GM19324 (cell line): ENCODE measurements around the gene PALMD.

ENCODE experiments used
- ATAC-seq: cut with Tn5 transposase; IDR thresholded peaks from one replicate; pipeline ENCODE4 v1.9.1; 2021; ENCODE audit warnings: mild to moderate bottlenecking, moderate library complexity; ENCODE audit not compliant: unreplicated experiment, low FRiP score

Gene PALMD

DNA sequence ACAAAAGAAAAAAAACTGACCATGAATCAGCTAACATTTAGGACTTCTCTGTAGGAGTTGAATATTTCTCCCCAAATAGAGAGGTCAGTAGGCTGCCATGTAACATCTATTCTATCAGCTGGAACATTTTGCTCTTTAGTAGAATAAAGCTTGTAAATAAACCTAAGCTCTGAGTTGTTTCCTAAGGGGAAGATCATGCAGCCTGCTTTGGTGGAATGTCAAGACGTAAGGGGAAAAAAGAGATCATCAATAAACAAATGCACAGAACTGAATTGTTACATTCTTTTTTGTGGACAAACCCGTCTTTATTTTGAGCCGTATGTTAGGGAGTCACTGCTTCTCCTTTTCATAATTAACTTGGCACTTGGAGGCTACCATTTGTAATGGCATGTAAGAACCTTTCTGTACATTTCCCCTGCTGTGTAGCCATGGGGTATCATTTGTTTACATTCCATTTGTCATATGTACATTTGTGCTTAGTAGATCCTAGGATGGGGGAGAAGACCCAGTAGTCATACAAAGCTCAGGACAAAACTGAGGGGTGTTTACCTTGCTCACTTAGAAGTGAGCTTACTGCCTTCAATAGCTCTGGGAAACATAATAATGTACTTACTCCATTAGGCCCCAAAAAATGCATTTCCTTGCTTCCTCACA lies 10.8 kb upstream of the PALMD start:
- ATAC-seq = no peak

DNA sequence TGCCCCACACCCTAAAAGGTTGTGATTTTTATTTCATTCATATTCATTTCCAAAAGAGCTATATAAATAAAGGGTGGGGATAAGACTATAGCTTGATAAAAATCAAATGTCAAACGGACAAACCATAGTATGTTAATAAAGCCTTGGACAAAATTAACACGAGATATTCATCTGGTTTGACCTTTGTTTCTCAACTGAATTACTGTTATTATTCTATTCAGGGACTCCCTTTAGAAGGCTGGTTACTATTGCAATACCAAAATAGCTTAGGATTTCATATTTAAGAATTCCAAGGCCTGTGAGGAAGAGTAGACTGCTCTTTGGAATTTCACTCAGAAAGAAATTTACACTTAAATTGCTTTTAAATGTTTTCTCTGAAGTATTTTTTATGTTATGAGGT lies 10.2 kb upstream of the PALMD start:
- no peak for ATAC-seq

DNA sequence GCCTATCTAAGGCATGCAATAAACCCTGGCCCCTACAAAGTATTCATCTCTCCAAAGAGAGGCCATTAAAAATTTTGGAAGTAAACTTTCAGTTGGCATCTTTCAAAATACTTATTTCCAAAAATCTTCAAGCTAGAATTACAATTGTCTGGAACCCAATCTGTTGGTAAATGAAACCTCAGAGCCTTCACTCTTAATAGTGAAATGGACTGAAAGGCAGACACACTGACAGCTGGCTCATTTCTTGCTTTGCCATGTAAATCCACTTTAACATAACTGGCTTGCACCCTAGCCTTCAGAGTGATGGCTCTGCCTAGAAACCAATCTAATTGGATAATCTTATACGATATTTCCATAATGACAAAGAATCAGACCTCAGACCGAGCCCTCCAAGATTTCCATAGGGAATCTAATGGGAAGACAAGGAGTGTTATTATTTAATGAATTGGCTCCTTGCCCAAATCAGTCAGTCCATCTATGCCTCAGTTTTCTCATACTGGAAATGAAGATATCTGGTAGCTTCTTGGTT lies 9.2 kb upstream of the PALMD start:
- no peak for ATAC-seq

DNA sequence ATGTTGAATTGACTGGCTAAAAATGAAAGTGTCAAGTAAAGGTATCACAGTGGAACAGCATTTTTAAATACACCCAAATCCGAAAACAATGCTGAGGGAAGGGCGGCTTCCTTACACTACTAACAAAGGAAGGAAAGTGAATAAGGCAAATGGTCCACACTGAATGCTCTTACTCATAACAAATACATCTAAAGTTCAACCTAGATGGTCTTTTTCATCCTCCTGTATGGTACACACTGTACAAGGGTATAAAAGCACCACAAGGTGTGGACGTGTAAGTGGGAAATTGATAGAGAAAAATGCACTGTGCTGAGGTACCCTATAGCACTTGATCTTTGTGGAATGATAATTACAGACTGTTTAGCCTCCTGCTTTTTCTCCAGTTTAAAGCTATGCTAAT lies 7.1 kb upstream of the PALMD start:
- ATAC-seq = no peak

DNA sequence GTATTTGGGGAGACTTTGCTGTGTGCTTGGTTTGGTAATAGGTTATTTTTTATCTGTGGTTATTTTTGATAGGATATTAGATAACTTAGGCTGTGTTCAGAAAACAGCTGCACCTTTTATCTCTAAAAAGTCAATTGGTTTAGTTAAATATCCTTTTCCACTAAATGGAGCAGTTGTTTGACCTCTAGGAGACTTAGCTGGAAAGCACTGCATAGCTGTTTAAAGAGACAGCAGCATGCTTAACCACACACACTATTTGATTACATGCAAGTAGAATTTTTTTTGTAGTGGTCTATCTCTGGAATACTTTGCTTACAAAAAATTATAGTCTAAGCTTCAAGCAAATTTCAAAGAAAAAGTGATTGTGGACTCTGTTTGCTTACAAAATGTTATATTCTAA lies 6.5 kb upstream of the PALMD start:
- ATAC-seq = no peak

DNA sequence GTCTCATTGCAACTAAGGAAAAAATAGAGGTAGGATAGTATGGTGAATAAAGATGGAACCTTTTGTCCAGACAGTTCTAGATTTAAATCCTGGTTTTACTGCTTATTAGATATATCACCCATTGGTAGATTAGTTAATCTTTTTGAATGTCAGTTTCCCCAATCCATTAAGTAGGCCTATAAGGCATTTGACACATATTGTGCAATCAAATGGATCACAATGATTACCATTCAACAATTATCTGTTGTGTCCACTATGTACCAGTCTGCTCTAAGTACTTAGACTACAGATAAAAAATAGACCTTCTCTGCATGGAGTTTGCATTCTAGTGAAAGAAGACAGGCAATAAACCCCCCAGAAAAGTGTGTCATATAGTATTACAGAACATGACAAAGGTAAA lies 6.0 kb upstream of the PALMD start:
- ATAC-seq = no peak

DNA sequence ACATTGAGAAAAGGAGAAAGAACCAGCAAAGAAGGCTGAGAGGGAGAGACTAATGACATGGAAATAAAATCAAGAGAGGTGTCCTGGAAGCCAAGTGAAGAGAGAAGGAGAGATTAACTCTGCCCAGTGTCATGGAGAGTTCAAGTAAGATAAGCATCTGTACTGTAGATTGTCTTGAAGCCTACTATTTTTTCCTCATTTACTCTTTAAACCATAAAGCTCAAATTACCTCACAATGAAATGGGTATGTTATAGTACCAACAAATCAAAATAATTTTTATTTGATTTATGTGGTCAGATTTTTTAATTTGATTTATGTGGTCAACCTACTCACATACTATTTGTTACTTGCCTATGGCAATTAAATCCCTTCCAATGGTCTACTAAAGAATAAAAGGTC lies 5.2 kb upstream of the PALMD start:
- no peak for ATAC-seq

DNA sequence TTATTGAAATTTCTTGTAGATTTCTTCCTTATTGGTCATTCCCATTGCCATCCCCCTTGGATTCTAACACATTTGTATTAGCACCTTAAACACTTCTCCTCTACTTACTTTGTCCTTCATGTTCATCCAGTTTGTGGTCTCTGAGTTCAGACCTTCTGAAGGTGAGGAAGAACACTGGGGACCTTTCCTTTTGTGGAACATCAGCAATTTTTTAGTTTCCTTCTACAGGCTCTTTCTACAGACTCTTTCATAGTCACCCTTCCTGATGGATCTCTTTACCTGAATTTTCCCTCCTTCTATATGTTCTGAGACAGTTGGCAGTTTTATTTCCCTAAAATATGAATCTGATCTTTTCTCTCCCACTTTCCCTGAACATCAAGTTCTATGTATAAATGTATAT lies 4.4 kb upstream of the PALMD start:
- ATAC-seq = no peak

DNA sequence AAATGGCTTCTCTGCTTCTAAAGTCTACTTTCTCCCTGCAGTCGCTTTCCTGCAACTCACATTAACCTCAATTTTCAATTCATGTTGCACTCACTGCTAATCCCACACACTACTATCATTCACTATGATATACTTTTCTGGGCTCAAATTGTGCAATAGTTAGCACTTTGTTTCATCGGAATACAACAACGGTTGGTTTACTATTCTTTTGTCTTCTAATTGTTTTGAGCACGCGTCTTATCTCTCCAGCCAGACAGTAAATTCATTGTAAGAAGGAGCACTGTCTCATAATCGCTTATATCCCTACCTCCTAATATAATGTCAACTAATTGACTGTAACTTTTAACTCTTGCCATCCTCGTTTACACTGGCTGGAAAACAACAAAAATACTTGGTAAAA lies 3.9 kb upstream of the PALMD start:
- ATAC-seq = no peak

DNA sequence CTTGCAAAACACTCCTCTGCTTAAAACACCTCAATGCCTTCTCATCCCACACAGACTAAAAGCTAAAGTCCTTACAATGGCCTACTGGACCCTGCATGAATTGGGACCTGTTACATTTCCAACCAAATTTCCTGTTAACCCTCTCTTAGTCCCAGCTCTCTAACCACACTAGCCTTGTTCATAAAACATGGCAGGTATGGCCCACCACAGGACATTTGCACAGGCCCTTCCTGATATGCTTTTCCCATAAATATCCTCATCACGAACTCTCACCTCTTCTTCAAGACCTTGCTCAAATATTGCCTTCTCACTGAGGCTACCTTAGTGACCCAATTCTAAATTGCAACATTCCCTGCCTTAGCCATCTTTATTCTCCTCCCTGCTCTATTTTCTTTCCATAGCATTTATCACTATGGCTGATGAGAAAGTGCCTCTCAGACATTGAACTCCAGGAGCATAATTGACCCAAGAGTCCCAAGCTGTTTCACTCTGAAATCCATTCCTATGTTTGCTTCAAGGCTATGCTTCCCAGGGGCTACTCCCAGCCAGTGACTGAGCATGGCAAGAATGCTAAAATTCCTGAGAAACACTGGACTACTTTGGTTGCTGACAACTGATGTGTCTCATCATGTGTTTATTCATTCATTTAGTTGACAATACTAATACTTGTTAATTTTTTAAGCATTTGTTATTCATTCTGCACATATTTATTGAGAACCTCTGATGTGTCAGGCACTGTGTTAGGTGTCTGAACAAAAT lies 2.7 kb upstream of the PALMD start:
- no peak for ATAC-seq

DNA sequence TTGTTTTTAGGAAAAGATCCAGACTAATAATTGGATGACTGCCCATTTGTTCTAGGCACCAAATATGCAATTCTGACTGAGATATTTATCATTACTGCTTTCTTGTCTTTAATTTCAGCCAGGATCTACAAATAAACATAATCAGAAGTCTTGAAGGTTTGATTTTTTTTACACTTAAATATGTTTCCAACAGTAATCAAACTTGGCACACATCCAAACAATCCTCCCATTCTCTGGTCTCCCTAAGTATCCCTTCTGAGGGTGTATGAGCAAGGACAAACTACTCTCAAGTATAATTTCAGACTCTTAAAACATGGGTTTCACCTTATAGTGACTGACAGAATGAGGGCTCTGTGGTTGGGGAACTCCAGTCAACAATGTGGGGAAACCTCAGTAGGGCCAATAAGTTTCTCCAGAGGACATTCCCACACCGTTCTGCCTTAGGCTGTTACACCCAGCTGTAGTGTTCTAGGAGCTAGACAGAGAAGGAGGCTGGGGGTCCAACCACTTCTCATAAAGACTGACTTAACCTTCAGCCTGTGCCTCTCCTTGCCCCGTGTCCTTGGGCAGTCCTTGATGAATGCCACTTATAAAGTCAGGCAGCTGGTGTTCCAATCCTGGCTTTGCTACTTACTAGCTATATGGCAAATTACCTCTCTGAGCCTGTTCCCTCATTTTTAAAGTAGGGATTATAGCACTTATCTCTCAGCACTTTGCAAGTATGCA lies 1.5 kb upstream of the PALMD start:
- no peak for ATAC-seq

DNA sequence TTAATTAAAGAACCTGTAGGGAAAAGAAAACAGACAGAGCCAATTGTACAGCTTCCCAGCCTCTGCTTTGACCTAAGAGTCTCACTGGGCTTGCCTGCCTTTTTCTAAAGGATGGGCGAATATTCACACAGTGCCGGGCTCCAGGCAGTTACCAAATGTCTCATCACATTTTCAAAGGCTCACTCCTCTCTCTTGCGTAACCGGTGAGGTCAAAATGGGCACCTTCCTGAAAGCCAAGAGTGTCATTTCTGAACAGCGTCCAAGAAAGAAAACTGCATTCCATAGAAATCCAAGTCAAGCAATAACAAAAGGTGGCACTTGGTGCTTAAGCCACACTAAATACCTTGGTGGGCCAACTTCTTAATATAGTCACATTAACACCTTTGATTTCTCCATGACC lies 710 bp upstream of the PALMD start:
- ATAC-seq = no peak

DNA sequence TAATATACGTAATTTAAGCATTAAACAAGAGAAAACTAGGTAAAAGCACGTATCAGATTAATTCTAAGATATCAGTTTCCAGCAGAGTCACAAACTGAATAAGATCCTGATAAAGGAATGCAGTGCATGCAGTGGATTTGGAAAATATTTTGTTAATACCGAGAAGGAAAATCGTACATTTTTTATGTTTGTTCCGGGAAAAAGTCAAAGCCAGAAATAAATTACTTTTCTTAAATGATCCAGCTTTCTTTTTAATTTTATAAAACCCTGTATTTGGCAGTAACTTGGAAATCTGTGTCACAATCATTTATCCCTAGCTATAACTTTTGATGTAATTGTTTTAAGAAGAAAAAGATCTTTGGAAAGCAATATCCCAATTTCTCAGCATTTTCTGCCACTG lies 955 bp downstream of the PALMD start:
- no peak for ATAC-seq

DNA sequence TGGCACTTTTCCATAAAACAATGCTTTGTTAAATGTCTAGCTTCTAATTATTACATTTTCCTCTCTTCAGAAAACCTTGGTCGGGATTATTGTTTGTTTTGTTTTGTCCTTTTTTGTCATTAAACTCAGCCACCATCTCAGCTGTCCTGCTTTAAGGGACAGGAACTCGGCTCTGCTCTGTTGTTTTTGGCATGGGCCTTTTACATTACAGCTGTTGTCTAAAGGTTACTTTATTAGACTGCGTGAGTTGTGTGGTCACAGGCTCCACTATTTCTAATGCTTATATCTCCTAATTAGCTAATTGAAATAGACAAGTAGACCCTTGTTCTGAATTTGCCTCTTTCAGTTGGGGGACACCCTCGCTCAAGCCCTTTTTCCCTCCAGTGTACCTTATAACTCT lies 1.6 kb downstream of the PALMD start:
- ATAC-seq = no peak

DNA sequence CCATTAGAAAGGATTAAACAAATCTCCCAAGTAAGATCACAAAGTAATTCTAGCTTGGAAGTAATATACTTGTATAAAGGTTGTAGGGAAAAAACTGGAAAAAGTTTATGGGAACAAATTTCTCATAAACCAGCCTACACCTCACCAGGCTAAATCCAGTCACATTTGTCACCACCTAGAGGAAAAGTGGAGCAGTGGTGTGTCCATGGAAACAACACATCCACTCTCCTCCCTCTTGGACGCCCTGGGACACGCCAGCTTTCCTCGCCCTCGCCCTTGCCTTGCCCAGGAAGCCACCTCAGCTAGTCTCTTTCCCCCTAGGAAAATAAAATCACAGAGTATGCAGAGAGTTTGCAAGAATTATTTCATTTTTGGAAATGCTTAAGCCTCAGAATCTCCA lies 2.2 kb downstream of the PALMD start:
- no peak for ATAC-seq

DNA sequence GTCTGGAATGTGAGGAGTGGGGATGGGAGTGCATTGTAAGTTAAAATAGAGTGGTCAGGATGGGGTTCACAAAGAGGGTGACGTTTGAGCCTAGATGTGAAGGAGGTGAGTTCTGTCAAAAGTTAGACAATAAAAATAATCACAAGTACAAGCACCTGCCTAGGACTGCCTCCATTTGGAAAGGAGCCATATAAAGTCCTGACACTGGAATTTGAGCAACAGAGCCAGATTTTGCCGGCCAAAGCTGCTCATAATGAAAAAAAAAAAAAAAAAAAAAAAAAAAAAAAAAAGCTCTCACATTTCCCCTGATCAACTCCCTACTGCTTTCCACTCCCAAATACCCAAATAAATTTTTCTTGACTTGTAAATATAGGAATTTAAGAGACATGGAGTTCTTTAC lies 4.1 kb downstream of the PALMD start:
- ATAC-seq = no peak

DNA sequence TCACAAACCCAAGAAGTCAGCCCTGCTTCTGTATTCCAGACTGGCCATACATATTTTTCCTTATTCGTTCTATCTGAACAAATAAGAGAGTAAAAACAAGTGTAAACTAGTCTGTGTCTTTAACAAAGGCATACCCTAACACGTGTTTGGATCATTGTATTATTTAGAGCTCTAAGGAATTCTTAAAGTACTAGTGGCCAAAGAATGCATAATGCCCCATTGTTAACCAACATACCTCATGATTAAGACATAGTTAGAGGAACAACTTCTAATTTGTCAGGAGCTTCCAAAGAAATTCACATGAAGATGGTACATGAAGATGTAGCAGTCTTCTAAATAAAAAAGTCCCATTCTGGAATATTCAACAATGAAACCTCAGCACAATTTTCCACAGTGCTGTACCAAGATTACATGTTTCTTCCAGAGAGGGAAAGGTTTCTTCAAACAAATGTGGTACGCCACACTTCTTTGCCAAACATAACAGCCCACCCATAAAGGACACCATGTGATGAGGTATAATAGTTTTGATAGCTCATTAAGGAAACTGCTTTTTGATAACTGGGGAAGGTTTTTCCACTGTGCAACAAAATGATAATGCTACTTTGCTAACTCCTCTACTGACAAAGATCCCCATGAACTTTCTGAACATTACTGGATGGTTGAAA lies 5.0 kb downstream of the PALMD start:
- no peak for ATAC-seq

DNA sequence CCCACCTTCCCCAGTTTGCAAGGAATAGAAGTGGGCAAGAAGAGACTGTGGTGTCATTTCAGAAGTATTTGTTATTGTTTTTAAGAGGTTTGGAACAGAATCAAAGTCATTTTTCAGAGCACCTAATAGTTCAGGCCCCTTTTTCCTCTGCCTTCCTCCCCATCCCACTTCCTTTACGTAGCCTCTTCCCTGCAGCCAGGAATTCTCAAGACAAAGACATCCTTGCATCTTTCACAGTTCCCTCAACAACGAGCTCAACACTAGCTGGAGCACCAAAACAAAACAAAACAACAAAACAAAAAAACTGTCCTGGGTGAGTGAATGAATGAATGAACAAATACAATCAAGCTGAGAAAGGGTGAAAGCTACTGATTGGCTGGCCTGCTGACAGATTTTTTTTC lies 7.0 kb downstream of the PALMD start:
- no peak for ATAC-seq

DNA sequence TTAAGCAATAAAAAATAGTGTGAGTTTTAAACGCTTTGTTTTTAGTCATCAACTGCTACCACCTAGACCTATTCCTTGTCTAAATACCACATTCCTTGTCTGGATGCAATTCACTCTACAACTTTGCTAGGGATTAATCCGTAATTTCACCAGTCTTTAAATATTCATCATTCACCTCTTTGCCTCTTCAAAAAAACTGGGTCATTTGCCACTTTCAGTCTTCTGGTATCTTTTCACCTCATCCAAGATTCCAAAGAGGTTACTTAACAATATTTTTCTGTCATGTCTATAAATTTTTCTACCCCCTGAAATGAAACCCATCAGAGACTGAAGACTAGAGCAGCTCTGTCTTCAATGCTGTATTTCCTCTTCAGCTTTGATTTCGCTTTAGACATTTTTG lies 9.5 kb downstream of the PALMD start:
- ATAC-seq = no peak

DNA sequence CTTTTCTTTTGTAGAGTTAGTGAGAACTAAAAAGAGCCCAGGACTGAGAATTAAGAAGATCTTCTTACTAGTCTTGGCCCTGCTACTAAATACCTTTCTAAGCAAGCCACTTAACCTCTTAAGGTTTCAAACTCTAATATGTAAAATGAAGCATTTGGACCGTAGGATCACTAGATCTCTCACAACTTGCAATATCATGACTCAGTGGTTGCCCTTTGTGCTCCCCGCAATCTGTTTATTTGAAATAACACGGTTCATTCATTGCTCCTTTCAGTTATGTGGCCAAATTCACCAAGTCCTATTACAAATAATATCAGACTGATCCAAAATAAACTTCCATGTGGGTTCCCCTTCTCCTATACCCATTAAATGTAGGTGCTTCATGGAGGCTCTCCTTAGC lies 10.8 kb downstream of the PALMD start:
- no peak for ATAC-seq
